Astrocyte (in vitro differentiated cells and primary cell): Measurements from ENCODE around the gene RNF150. TPM values are rescaled to one million over a fixed set of nuclear protein-coding genes. Genes with fewer than 3 reads are reported as not detected.
A peak's percentile ranks its signal among the peaks of the same experiment; 100 is the strongest.

Source experiments
- DNase-seq: peaks from one replicate; pipeline ENCODE4 v3.0.0-alpha.2; 2010; ENCODE audit warnings: low read depth
- FAIRE-seq: peaks from 2 replicates; lab custom pipeline; 2011; peaks lifted over from hg19 to GRCh38; lab: Jason Lieb, UNC
- H2AFZ ChIP-seq: 2 replicates; pipeline ENCODE4 v1.6.0; 2012; ENCODE audit warnings: low read depth, low read length, inconsistent platforms
- H3K27ac ChIP-seq: 2 replicates; pipeline ENCODE4 v1.5.1; 2011; ENCODE audit warnings: low read depth, low read length, inconsistent platforms
- H3K27me3 ChIP-seq: 2 replicates; pipeline ENCODE4 v1.6.0; 2011; ENCODE audit warnings: low read length, inconsistent platforms; ENCODE audit not compliant: insufficient read depth
- H3K36me3 ChIP-seq: 2 replicates; pipeline ENCODE4 v1.5.1; 2011; ENCODE audit warnings: low read length, inconsistent platforms; ENCODE audit not compliant: insufficient read depth
- H3K4me1 ChIP-seq: 2 replicates; pipeline ENCODE4 v1.5.1; 2011; ENCODE audit warnings: low read length, inconsistent platforms; ENCODE audit not compliant: insufficient read depth
- H3K4me2 ChIP-seq: 2 replicates; pipeline ENCODE4 v1.6.0; 2012; ENCODE audit warnings: low read length, inconsistent platforms
- H3K4me3 ChIP-seq: 2 replicates; pipeline ENCODE4 v1.5.1; 2011; ENCODE audit warnings: low read depth, mild to moderate bottlenecking, low read length, inconsistent platforms; ENCODE audit not compliant: insufficient read depth
- H3K79me2 ChIP-seq: 2 replicates; pipeline ENCODE4 v1.6.0; 2012; ENCODE audit warnings: mild to moderate bottlenecking, low read length, inconsistent platforms; ENCODE audit not compliant: insufficient read depth
- H3K9ac ChIP-seq: 2 replicates; pipeline ENCODE4 v1.6.0; 2012; ENCODE audit warnings: mild to moderate bottlenecking, low read length, inconsistent platforms
- H3K9me3 ChIP-seq: 2 replicates; pipeline ENCODE4 v1.5.1; 2012; ENCODE audit warnings: low read depth, mild to moderate bottlenecking, low read length, inconsistent platforms; ENCODE audit not compliant: insufficient read depth
- H4K20me1 ChIP-seq: 2 replicates; pipeline ENCODE4 v1.6.0; 2012; ENCODE audit warnings: low read length, inconsistent platforms; ENCODE audit not compliant: insufficient read depth
- H3K27ac Mint-ChIP-seq: one replicate; pipeline ENCODE4 v1.8.0; 2021; ENCODE audit warnings: mild to moderate bottlenecking, mixed read lengths; ENCODE audit not compliant: unreplicated experiment
- H3K27me3 Mint-ChIP-seq: one replicate; pipeline ENCODE4 v1.8.0; 2021; ENCODE audit warnings: low read depth, mixed read lengths; ENCODE audit not compliant: unreplicated experiment
- H3K36me3 Mint-ChIP-seq: one replicate; pipeline ENCODE4 v1.8.0; 2021; ENCODE audit warnings: low read depth, mixed read lengths; ENCODE audit not compliant: unreplicated experiment
- H3K4me1 Mint-ChIP-seq: one replicate; pipeline ENCODE4 v1.8.0; 2021; ENCODE audit warnings: low read depth, mixed read lengths; ENCODE audit not compliant: unreplicated experiment
- H3K4me3 Mint-ChIP-seq: one replicate; pipeline ENCODE4 v1.8.0; 2021; ENCODE audit warnings: mild to moderate bottlenecking, moderate library complexity, mixed read lengths; ENCODE audit not compliant: unreplicated experiment
- H3K9me3 Mint-ChIP-seq: one replicate; pipeline ENCODE4 v1.8.0; 2021; ENCODE audit warnings: mild to moderate bottlenecking, mixed read lengths; ENCODE audit not compliant: unreplicated experiment
- CTCF ChIP-seq: IDR thresholded peaks from 2 replicates; pipeline ENCODE4 v1.5.1; 2011; ENCODE audit warnings: low read depth, mild to moderate bottlenecking, inconsistent platforms, low read length, moderate library complexity; ENCODE audit not compliant: insufficient read depth
- EZH2 ChIP-seq: IDR thresholded peaks from 2 replicates; pipeline ENCODE4 v1.6.1; 2012; ENCODE audit warnings: mild to moderate bottlenecking, low read length, inconsistent platforms; ENCODE audit not compliant: insufficient read depth
- total RNA-seq: library from RNA; stranded (reverse); gene quantifications from 2 replicates; pipeline ENCODE4 v1.2.1, GENCODE V29; 2021

RNF150 gene
- total RNA-seq, 1 donor from 2014 or later = 5.2 TPM

GRCh38 chr4:140869446-140869845 lies 263.8 kb downstream of the RNF150 start:
- Mint-ChIP-seq H3K27me3 (peaks cover 2% of the 10 kb centered on the region), H3K9me3 (no peaks in the 10 kb centered on the region), H3K36me3 (no peaks in the 10 kb centered on the region), H3K4me3 (no peak overlapping the region), H3K4me1 (no peaks in the 10 kb centered on the region), H3K27ac (no peak overlapping the region)
- TF ChIP-seq EZH2 (no peak), CTCF (no peak)
- Histone ChIP-seq H3K27ac (no peak overlapping the region), H4K20me1 (no peaks in the 10 kb centered on the region), H3K36me3 (no peaks in the 10 kb centered on the region), H3K4me2 (no peak overlapping the region), H2AFZ (no peak overlapping the region), H3K9me3 (no peaks in the 10 kb centered on the region), H3K4me3 (no peak overlapping the region), H3K79me2 (no peaks in the 10 kb centered on the region), H3K4me1 (no peaks in the 10 kb centered on the region), H3K9ac (no peak overlapping the region), H3K27me3 (no peaks in the 10 kb centered on the region)
- no peak for DNase-seq
- no peak for FAIRE-seq

GRCh38 chr4:140867356-140867755 lies 265.9 kb downstream of the RNF150 start:
- Histone ChIP-seq H3K9ac (no peak overlapping the region), H3K27me3 (no peaks in the 10 kb centered on the region), H3K36me3 (no peaks in the 10 kb centered on the region), H3K4me1 (no peaks in the 10 kb centered on the region), H3K9me3 (no peaks in the 10 kb centered on the region), H3K79me2 (no peaks in the 10 kb centered on the region), H3K27ac (no peak overlapping the region), H2AFZ (no peak overlapping the region), H3K4me3 (no peak overlapping the region), H3K4me2 (no peak overlapping the region), H4K20me1 (no peaks in the 10 kb centered on the region)
- DNase-seq (no peak), FAIRE-seq (no peak)
- H3K9me3 Mint-ChIP-seq = no peaks in the 10 kb centered on the region
- peaks cover 2% of the 10 kb centered on the region for H3K27me3 Mint-ChIP-seq
- no peak overlapping the region for H3K27ac Mint-ChIP-seq
- no peaks in the 10 kb centered on the region for H3K4me1 Mint-ChIP-seq
- no peak for TF ChIP-seq CTCF
- no peak overlapping the region for H3K4me3 Mint-ChIP-seq
- H3K36me3 Mint-ChIP-seq = no peaks in the 10 kb centered on the region

GRCh38 chr4:140866492-140867005 lies 266.7 kb downstream of the RNF150 start:
- Histone ChIP-seq H3K27me3 (no peaks in the 10 kb centered on the region), H3K4me2 (no peak overlapping the region), H3K79me2 (no peaks in the 10 kb centered on the region), H2AFZ (no peak overlapping the region), H3K9me3 (no peaks in the 10 kb centered on the region), H3K9ac (no peak overlapping the region), H4K20me1 (no peaks in the 10 kb centered on the region), H3K4me1 (no peaks in the 10 kb centered on the region), H3K4me3 (no peak overlapping the region), H3K27ac (no peak overlapping the region), H3K36me3 (no peaks in the 10 kb centered on the region)
- peak; percentile 18 for DNase-seq
- peaks cover 2% of the 10 kb centered on the region for H3K27me3 Mint-ChIP-seq
- H3K4me3 Mint-ChIP-seq = no peak overlapping the region
- no peak overlapping the region for H3K27ac Mint-ChIP-seq
- FAIRE-seq = no peak
- no peaks in the 10 kb centered on the region for H3K4me1 Mint-ChIP-seq
- H3K36me3 Mint-ChIP-seq = no peaks in the 10 kb centered on the region
- no peak for TF ChIP-seq EZH2
- no peak for TF ChIP-seq CTCF
- H3K9me3 Mint-ChIP-seq = no peaks in the 10 kb centered on the region
